ENCODE measurements around the gene ZGLP1.

Gene ZGLP1

DNA sequence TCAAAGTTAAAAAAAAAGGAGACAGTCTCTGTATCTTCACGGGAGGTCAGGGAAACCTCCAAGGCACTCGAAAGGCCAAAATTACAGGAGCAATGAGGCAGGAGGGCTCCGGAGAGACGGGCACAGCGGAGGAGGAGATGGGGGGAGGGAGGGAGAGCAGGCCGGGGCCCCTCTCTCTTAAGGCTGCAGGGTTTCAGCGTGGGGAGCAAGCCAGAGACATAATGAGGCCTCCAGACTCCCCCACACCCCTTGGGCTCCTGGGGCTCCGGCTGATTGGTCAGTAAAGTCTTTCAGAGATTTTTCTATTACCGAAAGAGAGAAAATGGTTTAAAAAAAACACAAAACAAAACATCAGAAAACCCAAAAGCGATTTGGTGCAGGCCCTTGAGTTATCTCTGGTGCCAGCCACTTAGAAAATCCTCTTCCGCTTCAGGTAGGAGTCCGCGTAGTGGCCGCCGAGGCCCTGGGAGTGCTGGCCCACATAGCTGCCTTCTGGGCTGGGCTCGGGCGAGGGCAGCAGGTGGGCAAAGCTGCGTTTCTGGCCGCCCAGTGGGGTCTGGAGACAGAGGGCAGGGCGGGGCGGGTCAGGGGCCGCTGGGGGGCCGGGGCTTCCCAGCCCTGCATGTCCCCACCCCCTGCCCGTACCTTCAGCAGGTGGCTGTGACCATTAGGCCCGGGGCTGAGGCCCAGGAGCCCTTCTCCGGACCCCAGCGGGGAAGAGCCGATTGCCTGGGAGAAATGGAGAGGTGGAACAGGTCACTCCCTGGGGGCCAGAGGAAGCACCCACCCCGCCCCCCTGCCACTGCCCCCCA is 7.6 kb upstream of the ZGLP1 start:
- no peak for DNase-seq (ENCODE audit: low read depth)
- H3K4me3 ChIP-seq (ENCODE audit: low read length) = no peak overlapping the region
- TF ChIP-seq, protein P1, sequence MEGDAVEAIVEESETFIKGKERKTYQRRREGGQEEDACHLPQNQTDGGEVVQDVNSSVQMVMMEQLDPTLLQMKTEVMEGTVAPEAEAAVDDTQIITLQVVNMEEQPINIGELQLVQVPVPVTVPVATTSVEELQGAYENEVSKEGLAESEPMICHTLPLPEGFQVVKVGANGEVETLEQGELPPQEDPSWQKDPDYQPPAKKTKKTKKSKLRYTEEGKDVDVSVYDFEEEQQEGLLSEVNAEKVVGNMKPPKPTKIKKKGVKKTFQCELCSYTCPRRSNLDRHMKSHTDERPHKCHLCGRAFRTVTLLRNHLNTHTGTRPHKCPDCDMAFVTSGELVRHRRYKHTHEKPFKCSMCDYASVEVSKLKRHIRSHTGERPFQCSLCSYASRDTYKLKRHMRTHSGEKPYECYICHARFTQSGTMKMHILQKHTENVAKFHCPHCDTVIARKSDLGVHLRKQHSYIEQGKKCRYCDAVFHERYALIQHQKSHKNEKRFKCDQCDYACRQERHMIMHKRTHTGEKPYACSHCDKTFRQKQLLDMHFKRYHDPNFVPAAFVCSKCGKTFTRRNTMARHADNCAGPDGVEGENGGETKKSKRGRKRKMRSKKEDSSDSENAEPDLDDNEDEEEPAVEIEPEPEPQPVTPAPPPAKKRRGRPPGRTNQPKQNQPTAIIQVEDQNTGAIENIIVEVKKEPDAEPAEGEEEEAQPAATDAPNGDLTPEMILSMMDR (IDR thresholded peaks at IDR 0.05; ENCODE audit: insufficient read depth, low read depth, low read length, missing control alignments) = no peak

DNA sequence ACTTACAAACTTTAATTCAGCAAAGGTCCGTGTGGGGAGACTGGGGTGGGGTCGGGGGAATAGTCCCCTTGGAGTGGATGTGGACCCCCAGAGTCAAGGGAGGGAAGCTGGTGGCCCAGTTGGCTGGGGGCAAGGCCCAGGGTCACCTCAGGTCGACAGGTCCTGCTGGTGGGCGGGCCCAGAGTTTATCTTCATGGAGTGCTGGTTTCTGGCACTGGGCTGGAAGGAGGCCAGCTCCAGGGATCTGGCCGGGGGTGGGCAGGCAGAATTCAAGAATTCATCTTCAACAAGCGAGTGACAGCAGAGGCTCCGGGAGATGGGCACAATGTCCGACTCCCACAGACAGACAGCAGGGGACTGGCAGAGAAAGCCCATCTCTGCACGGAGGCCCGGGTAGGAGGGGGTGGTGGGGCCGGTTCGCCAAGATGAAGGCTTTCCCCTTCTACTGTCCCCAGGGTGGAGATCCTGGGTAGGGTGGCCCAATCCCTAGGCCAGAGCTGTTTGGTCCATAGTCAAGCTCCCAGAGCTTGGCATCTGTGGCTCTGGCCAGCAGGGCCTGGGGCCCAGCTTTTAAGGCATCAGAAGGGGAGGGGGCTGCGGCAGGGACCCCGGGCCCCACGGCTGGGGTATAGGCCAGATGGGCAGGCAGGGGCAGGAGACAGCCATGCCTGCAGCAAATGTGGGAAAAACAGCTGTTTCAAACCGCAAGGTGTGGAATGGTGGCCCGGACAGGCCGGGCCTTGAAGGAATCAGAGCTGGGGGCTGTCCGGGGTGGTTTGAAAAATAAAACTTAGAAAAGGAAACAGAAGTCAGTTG is 6.8 kb upstream of the ZGLP1 start:
- DNase-seq (ENCODE audit: low read depth) = no peak
- no peak overlapping the region for H3K4me3 ChIP-seq (ENCODE audit: low read length)
- TF ChIP-seq, protein P1 (IDR thresholded peaks at IDR 0.05; ENCODE audit: insufficient read depth, low read depth, low read length, missing control alignments) = no peak

- TF ChIP-seq, protein P1 (IDR thresholded peaks at IDR 0.05; ENCODE audit: insufficient read depth, low read depth, low read length, missing control alignments) = no peak
- DNase-seq (ENCODE audit: low read depth) = peak; percentile 83
- peak within 1 kb of the TSS; percentile 74 for H3K4me3 ChIP-seq (ENCODE audit: low read length)
Observed at GRCh38 chr19:10315335-10316214, 6.0 kb upstream of the ZGLP1 start, which contains the start of gene FDX2. TSS of gene FDX2 (minus strand) at chr19:10316015. CDS start at chr19:10315996, 19 bp downstream.

DNA sequence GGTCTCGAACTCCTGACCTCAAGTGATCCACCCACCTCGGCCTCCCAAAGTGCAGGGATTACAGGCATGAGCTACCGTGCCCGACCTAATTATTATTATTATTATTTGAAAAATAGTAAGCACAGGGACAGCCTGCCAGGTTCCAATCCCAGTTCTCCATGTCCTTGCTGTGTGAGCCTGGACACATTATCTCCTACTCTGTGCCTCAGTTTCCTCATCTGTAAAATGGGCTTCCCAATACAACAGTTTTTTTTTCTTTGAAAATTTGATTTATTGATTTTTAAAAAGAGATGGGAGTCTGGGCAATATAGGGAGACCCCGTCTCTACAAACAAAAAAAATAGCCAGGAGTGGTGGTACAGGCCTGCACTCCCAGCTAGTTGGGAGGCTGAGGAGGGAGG is 3.3 kb downstream of the ZGLP1 start:
- TF ChIP-seq, protein P1 (IDR thresholded peaks at IDR 0.05; ENCODE audit: insufficient read depth, low read depth, low read length, missing control alignments) = no peak
- no peak overlapping the region for H3K4me3 ChIP-seq (ENCODE audit: low read length)
- no peak for DNase-seq (ENCODE audit: low read depth)

DNA sequence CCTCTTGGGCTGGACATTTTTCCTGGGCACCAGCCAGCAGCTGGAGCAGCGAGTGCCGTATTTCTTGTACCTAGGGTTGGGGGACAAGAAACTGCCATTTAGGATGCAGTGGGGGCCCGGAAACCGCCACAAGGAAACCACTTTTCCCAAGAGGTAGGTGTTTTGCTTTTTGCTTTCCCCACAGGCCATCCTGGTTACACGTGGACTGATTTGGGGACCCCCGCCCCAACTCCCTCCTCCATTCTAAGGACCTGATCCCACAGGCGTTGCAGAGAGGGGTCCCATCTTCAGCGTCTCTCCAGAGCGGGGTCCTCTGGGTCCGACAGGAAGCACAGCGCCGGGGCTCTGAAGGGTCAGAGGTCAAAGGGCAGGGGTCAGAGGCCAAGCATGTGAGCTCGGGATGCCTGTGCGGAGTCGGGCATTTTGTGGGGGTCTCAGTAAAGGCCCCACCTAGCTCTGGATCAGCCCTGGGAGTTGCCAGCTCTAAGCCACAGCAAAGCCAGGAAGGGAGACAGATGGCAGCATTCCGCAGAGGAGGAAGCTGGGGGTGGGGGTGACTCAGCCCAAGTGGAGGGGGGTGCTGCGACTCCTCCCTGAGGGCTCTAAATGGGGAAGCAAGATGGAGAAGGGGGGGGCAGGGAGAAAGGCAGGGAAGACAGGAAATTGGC is 4.3 kb downstream of the ZGLP1 start:
- TF ChIP-seq, protein P1 (IDR thresholded peaks at IDR 0.05; ENCODE audit: insufficient read depth, low read depth, low read length, missing control alignments) = no peak
- H3K4me3 ChIP-seq (ENCODE audit: low read length) = no peak overlapping the region
- DNase-seq (ENCODE audit: low read depth) = peak; percentile 52
